ENCODE data around the gene SLC35E2B.
A peak's percentile ranks its signal among the peaks of the same experiment; 100 is the strongest.

SLC35E2B gene

GRCh38 chr1:1621173-1622009 is 71.2 kb downstream of the SLC35E2B start:
- no peaks in the 10 kb centered on the region for H3K27me3 ChIP-seq (ENCODE audit: insufficient read depth, poor library complexity, severe bottlenecking)
- no peak overlapping the region for H3K27ac ChIP-seq (replicated peaks)
- H3K4me3 ChIP-seq (replicated peaks; ENCODE audit: insufficient read depth, low read length): no peak overlapping the region
- TF ChIP-seq SPI1 (IDR thresholded peaks at IDR 0.05; ENCODE audit: borderline replicate concordance, low read depth): no peak
- TF ChIP-seq REST (IDR thresholded peaks at IDR 0.05; ENCODE audit: insufficient replicate concordance, low read depth): no peak
- no peak for TF ChIP-seq CTCF (IDR thresholded peaks at IDR 0.05; ENCODE audit: insufficient read depth, low read length)
- TF ChIP-seq POLR2AphosphoS5 (IDR thresholded peaks at IDR 0.05; ENCODE audit: low read depth): no peak
- TF ChIP-seq GABPA (IDR thresholded peaks at IDR 0.05; ENCODE audit: low read depth): no peak
- no peak for DNase-seq (ENCODE audit: low read depth in 1 of 2, low spot score in 1 of 2)

- Histone ChIP-seq H3K27ac (replicated peaks) (no peak overlapping the region), H3K27me3 (ENCODE audit: insufficient read depth, poor library complexity, severe bottlenecking) (no peaks in the 10 kb centered on the region), H3K4me3 (replicated peaks; ENCODE audit: insufficient read depth, low read length) (no peak overlapping the region)
- TF ChIP-seq POLR2AphosphoS5 (IDR thresholded peaks at IDR 0.05; ENCODE audit: low read depth): no peak
- no peak for TF ChIP-seq SPI1 (IDR thresholded peaks at IDR 0.05; ENCODE audit: borderline replicate concordance, low read depth)
- no peak for TF ChIP-seq REST (IDR thresholded peaks at IDR 0.05; ENCODE audit: insufficient replicate concordance, low read depth)
- TF ChIP-seq GABPA (IDR thresholded peaks at IDR 0.05; ENCODE audit: low read depth): no peak
- DNase-seq (ENCODE audit: low read depth in 1 of 2, low spot score in 1 of 2): no peak
Measured at GRCh38 chr1:1620433-1621139, 72.0 kb downstream of the SLC35E2B start.

- DNase-seq (ENCODE audit: low read depth in 1 of 2, low spot score in 1 of 2): peak in 1 of 2 experiments; percentile 31
- Histone ChIP-seq H3K4me3 (replicated peaks; ENCODE audit: insufficient read depth, low read length) (no peak overlapping the region), H3K27me3 (ENCODE audit: insufficient read depth, poor library complexity, severe bottlenecking) (no peaks in the 10 kb centered on the region), H3K27ac (replicated peaks) (no peak overlapping the region)
- TF ChIP-seq REST (IDR thresholded peaks at IDR 0.05; ENCODE audit: insufficient replicate concordance, low read depth) (no peak), CTCF (IDR thresholded peaks at IDR 0.05; ENCODE audit: insufficient read depth, low read length) (peak; percentile 48)
Measured at GRCh38 chr1:1619917-1620361, 72.7 kb downstream of the SLC35E2B start.

All from HL-60 (cell line).